DND-41 (cell line): Measurements from ENCODE around the gene RELN.

Experiments used
- CTCF ChIP-seq: IDR thresholded peaks from 2 replicates; pipeline ENCODE4 v1.5.1; 2012; ENCODE audit warnings: borderline replicate concordance, low read length, moderate library complexity, mild to moderate bottlenecking; ENCODE audit not compliant: poor library complexity, severe bottlenecking; ENCODE audit errors: extremely low read depth
- EZH2 ChIP-seq: IDR thresholded peaks from 3 replicates; pipeline ENCODE4 v1.6.1; 2012; ENCODE audit warnings: borderline replicate concordance, low read depth, mild to moderate bottlenecking, moderate library complexity, low read length, inconsistent platforms; ENCODE audit not compliant: severe bottlenecking

DNA sequence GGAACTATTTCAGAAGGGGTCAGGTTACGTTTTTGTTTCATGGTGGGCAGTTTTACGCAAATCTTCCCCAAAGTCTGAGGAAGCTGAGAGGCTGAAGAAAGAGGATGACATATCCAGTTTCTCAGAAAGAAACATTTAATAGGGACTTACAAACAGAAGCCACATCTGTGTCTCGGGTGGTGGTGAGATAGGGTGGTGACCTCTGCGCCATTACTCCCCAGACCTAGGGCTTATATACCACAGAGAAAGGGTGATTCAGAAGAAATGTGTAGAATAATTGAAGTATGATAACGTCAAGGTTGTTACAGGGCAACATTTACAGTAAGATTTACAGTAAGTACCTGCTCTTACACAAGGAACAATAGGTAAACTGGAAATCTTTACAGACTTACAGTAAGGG is 43.0 kb upstream of the RELN start:
- TF ChIP-seq CTCF (no peak), EZH2 (no peak)
